Bronchial epithelial cell (primary cell): Measurements from ENCODE around the gene ESYT2. TPM values are rescaled to one million over a fixed set of nuclear protein-coding genes. Genes with fewer than 3 reads are reported as not detected.

Experiments
- DNase-seq: peaks from one replicate; pipeline ENCODE4 v3.0.0-alpha.2; 2010; ENCODE audit warnings: low read depth
- FAIRE-seq: peaks from 2 replicates; lab custom pipeline; 2011; peaks lifted over from hg19 to GRCh38; lab: Jason Lieb, UNC
- H3K27me3 ChIP-seq: 2 replicates; pipeline ENCODE4 v1.5.1; 2011; ENCODE audit warnings: low read length; ENCODE audit not compliant: control insufficient read depth, insufficient read depth
- H3K36me3 ChIP-seq: 2 replicates; pipeline ENCODE4 v1.5.1; 2011; ENCODE audit warnings: low read length; ENCODE audit not compliant: control insufficient read depth, insufficient read depth
- H3K4me3 ChIP-seq: 2 replicates; pipeline ENCODE4 v1.5.1; 2011; ENCODE audit warnings: mild to moderate bottlenecking, low read depth, low read length, control low read depth
- CTCF ChIP-seq: IDR thresholded peaks from 2 replicates; pipeline ENCODE4 v1.5.1; 2011; ENCODE audit warnings: mild to moderate bottlenecking, moderate library complexity, low read length, control low read depth, inconsistent platforms; ENCODE audit not compliant: insufficient read depth, severe bottlenecking
- total RNA-seq: library from RNA; depleted of rRNA; stranded (reverse); fragments of >200 nt; gene quantifications from 2 replicates; pipeline ENCODE4 v1.2.1, GENCODE V29; 2014

Gene ESYT2
- total RNA-seq, 1 donor from 2014 or later, result 75.0 TPM

GRCh38 chr7:158781974-158782664 is 47.2 kb downstream of the ESYT2 start:
- peaks cover 15% of the 10 kb centered on the region for H3K36me3 ChIP-seq
- DNase-seq (no peak), FAIRE-seq (no peak)
- TF ChIP-seq CTCF, result no peak
- H3K27me3 ChIP-seq, result no peaks in the 10 kb centered on the region
- H3K4me3 ChIP-seq, result no peak overlapping the region

- Histone ChIP-seq H3K27me3 (no peaks in the 10 kb centered on the region), H3K4me3 (no peak overlapping the region), H3K36me3 (peaks cover 11% of the 10 kb centered on the region)
- FAIRE-seq, result peak; percentile 75
- no peak for DNase-seq
- TF ChIP-seq CTCF, result no peak
Measured at GRCh38 chr7:158781217-158781973, 47.9 kb downstream of the ESYT2 start.

GRCh38 chr7:158779061-158780000 is 50.0 kb downstream of the ESYT2 start:
- H3K27me3 ChIP-seq, result no peaks in the 10 kb centered on the region
- H3K4me3 ChIP-seq, result no peak overlapping the region
- FAIRE-seq, result no peak
- H3K36me3 ChIP-seq, result peaks cover 9% of the 10 kb centered on the region
- no peak for TF ChIP-seq CTCF
- DNase-seq, result no peak

GRCh38 chr7:158778471-158778870 is 50.8 kb downstream of the ESYT2 start:
- no peak for TF ChIP-seq CTCF
- H3K36me3 ChIP-seq, result peaks cover 6% of the 10 kb centered on the region
- H3K4me3 ChIP-seq, result no peak overlapping the region
- H3K27me3 ChIP-seq, result no peaks in the 10 kb centered on the region
- DNase-seq (no peak), FAIRE-seq (no peak)

GRCh38 chr7:158777793-158778192 is 51.5 kb downstream of the ESYT2 start:
- no peak for TF ChIP-seq CTCF
- H3K36me3 ChIP-seq, result peaks cover 3% of the 10 kb centered on the region
- H3K27me3 ChIP-seq, result no peaks in the 10 kb centered on the region
- FAIRE-seq (no peak), DNase-seq (no peak)
- no peak overlapping the region for H3K4me3 ChIP-seq
